Activated gamma-delta T cell treated with Interleukin-2 at 50 U/mL for 16 hours (primary cell): ENCODE measurements around the gene ZNF420.
A peak's percentile ranks its signal among the peaks of the same experiment; 100 is the strongest.

ENCODE experiments used
- DNase-seq: peaks from one replicate; pipeline ENCODE4 v3.0.0-alpha.2; 2020

ZNF420 gene

GRCh38 chr19:37160153-37160552 is 81.9 kb downstream of the ZNF420 start:
- no peak for DNase-seq

DNA sequence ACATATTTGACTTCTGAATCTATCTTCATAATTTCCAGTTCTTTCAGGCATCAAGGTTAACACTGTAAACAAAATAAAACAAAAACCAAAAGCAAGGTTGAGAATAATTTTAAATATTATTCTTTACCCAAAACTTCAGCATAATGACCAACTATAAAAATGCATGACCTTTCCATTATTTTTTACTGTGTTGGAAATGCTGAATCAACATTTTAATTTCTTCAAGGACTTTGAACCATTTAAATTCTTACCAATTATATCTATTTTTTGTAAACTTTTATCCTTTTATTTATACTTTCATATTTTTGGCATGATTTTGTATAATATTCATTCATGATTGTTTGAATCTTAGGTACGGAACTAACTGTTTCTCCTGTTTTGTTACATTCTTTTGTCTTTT is 87.4 kb downstream of the ZNF420 start:
- DNase-seq: no peak

- DNase-seq: peak; percentile 90
Measured at GRCh38 chr19:37172368-37173366, 94.4 kb downstream of the ZNF420 start, which contains the start of gene ZNF585A. ZNF585A (minus strand) TSS chr19:37172695; CDS start chr19:37169910, 2,785 bp downstream.
